ENCODE data around the gene OBP2A. TPM values are rescaled to one million over a fixed set of nuclear protein-coding genes. Genes with fewer than 3 reads are reported as not detected.

The OBP2A gene
- total RNA-seq, 1 experiment from 2014 or later = not detected

- Histone ChIP-seq H3K4me2 (ENCODE audit: insufficient read depth, insufficient read length, low read length) (no peak overlapping the region), H4K91ac (ENCODE audit: insufficient read length, low read depth, low read length) (no peak overlapping the region), H2BK20ac (ENCODE audit: low read depth, low read length, poor library complexity, severe bottlenecking) (no peak overlapping the region), H3K9me3 (ENCODE audit: control insufficient read depth, low read depth, low read length) (no peaks in the 10 kb centered on the region), H2BK120ac (ENCODE audit: low read depth, low read length, poor library complexity, severe bottlenecking) (no peak overlapping the region), H2AFZ (ENCODE audit: low read length) (no peak overlapping the region), H3K79me1 (ENCODE audit: insufficient read depth, low read depth, low read length, poor library complexity, severe bottlenecking) (no peaks in the 10 kb centered on the region), H3K27ac (ENCODE audit: insufficient read length, low read depth, low read length) (no peak overlapping the region), H4K8ac (replicated peaks; ENCODE audit: insufficient read length, low read depth, low read length) (no peak overlapping the region), H3K79me2 (ENCODE audit: insufficient read depth, low read length) (no peaks in the 10 kb centered on the region), H2AK5ac (ENCODE audit: insufficient read length, low read length) (no peak overlapping the region), H2BK12ac (ENCODE audit: insufficient read length, low read depth, low read length) (no peak overlapping the region), H3K23me2 (ENCODE audit: insufficient read length, low read depth, low read length, poor library complexity, severe bottlenecking) (no peaks in the 10 kb centered on the region), H3K18ac (ENCODE audit: insufficient read length, low read depth, low read length) (no peak overlapping the region), H2BK5ac (ENCODE audit: insufficient read length, low read length) (no peak overlapping the region), H4K5ac (ENCODE audit: insufficient read length, low read depth, low read length) (no peak overlapping the region), H3K56ac (ENCODE audit: insufficient read length, low read depth, low read length) (no peak overlapping the region), H3T11ph (ENCODE audit: low read length) (no peak overlapping the region), H3K23ac (ENCODE audit: insufficient read length, low read depth, low read length) (no peak overlapping the region), H3K4ac (ENCODE audit: low read depth, low read length) (no peak overlapping the region), H3K27me3 (ENCODE audit: insufficient read depth, low read length) (no peaks in the 10 kb centered on the region), H3K4me1 (ENCODE audit: insufficient read depth, low read length) (0 out of 2 replicates have a peak, but pooled peaks cover 2% of the 10 kb centered on the region), H2BK15ac (ENCODE audit: low read depth, low read length) (no peak overlapping the region), H3K9ac (ENCODE audit: extremely low read depth, insufficient read length, low read length) (no peak overlapping the region), H4K20me1 (ENCODE audit: control insufficient read depth, insufficient read depth, insufficient read length) (no peaks in the 10 kb centered on the region), H3K14ac (ENCODE audit: insufficient read depth, low read length) (no peak overlapping the region)
- DNase-seq = peak; percentile 10
- Mint-ChIP-seq H3K27me3 (ENCODE audit: low read depth) (no peaks in the 10 kb centered on the region), H3K4me1 (peaks cover 3 to 11% of the 10 kb centered on the region in 2 experiments; a peak in 1 of 4 replicates), H3K9me3 (no peaks in the 10 kb centered on the region; a peak in 1 of 5 replicates), H3K4me3 (no peak overlapping the region), H3K27ac (peak overlapping the region in 1 of 3 experiments; percentile 5; a peak in 1 of 7 replicates), H3K36me3 (ENCODE audit: insufficient read depth in 1 of 3, low read depth in 3 of 3) (no peaks in the 10 kb centered on the region)
- no CpG with 5 or more reads among the region's 10 CpGs for WGBS (ENCODE audit: extremely low coverage, insufficient read length, low lambda C conversion rate)
- no peak for TF ChIP-seq CTCF (conservative IDR thresholded peaks at IDR 0.05)
Measured at GRCh38 chr9:135512241-135512603, 33.7 kb upstream of the OBP2A start.
